Colon (tissue), 2 donors: ENCODE measurements around the gene ELP6.
"Not testable (repeated sequence)": the region's sequence is repeated elsewhere in the genome, so short reads cannot be mapped to it uniquely, and the experiment has no call there.

Experiments used
- FAIRE-seq: peaks from 2 replicates; lab custom pipeline; 2012; peaks lifted over from hg19 to GRCh38; lab: Jason Lieb, UNC
- donor health status: control.
- donor health status: control.

ELP6 gene

GRCh38 chr3:47512416-47513124, 942 bp downstream of the ELP6 start:
- no peak for FAIRE-seq

GRCh38 chr3:47505267-47505666, 8.2 kb downstream of the ELP6 start:
- not testable (repeated sequence) for FAIRE-seq

GRCh38 chr3:47504113-47504512, 9.4 kb downstream of the ELP6 start:
- no peak for FAIRE-seq

- FAIRE-seq, result no peak
Measured at GRCh38 chr3:47503033-47503432, 10.5 kb downstream of the ELP6 start.

- FAIRE-seq, result no peak
Measured at GRCh38 chr3:47496892-47497291, 16.6 kb downstream of the ELP6 start.

- FAIRE-seq, result no peak
Measured at GRCh38 chr3:47495886-47496285, 17.6 kb downstream of the ELP6 start.

- no peak for FAIRE-seq
Measured at GRCh38 chr3:47495111-47495510, 18.4 kb downstream of the ELP6 start.

GRCh38 chr3:47491777-47492176, 21.7 kb downstream of the ELP6 start:
- FAIRE-seq, result no peak

- no peak for FAIRE-seq
Measured at GRCh38 chr3:47491186-47491585, 22.3 kb downstream of the ELP6 start.

GRCh38 chr3:47487265-47487664, 26.2 kb downstream of the ELP6 start:
- FAIRE-seq, result no peak

- FAIRE-seq, result no peak
Measured at GRCh38 chr3:47485812-47486211, 27.7 kb downstream of the ELP6 start.

GRCh38 chr3:47482366-47482765, 31.1 kb downstream of the ELP6 start:
- no peak for FAIRE-seq

- FAIRE-seq, result not testable (repeated sequence)
Measured at GRCh38 chr3:47481763-47482162, 31.7 kb downstream of the ELP6 start.

- FAIRE-seq, result not testable (repeated sequence)
Measured at GRCh38 chr3:47480267-47480666, 33.2 kb downstream of the ELP6 start.

GRCh38 chr3:47479826-47480160, 33.7 kb downstream of the ELP6 start:
- no peak for FAIRE-seq

- no peak for FAIRE-seq
Measured at GRCh38 chr3:47478022-47478421, 35.5 kb downstream of the ELP6 start.

- no peak for FAIRE-seq
Measured at GRCh38 chr3:47476644-47477199, 36.8 kb downstream of the ELP6 start.

GRCh38 chr3:47476330-47476626, 37.2 kb downstream of the ELP6 start:
- FAIRE-seq, result no peak

GRCh38 chr3:47475570-47476329, 37.8 kb downstream of the ELP6 start, which contains the start of gene SCAP:
Gene SCAP (minus strand): TSS chr3:47475941. CDS start chr3:47442993, 32,948 bp downstream.
- FAIRE-seq, result no peak

GRCh38 chr3:47475029-47475569, 38.4 kb downstream of the ELP6 start:
- no peak for FAIRE-seq

GRCh38 chr3:47473391-47473790, 40.1 kb downstream of the ELP6 start:
- no peak for FAIRE-seq

- FAIRE-seq, result no peak
Measured at GRCh38 chr3:47469616-47470015, 43.9 kb downstream of the ELP6 start.

- FAIRE-seq, result not testable (repeated sequence)
Measured at GRCh38 chr3:47468315-47468714, 45.2 kb downstream of the ELP6 start.
